ENCODE measurements around the gene DNAJC22. TPM values are rescaled to one million over a fixed set of nuclear protein-coding genes. Genes with fewer than 3 reads are reported as not detected.

The DNAJC22 gene
- total RNA-seq, 2 experiments from 2014 or later = 0.16 to 0.76 TPM

- peak overlapping the region; percentile 62; the same call in 1 of the 2 replicates for H2AFZ ChIP-seq (ENCODE audit: low read length)
- no peak for DNase-seq (ENCODE audit: low spot score)
- peak overlapping the region; percentile 91 for H3K4me3 ChIP-seq (ENCODE audit: low read depth, low read length, poor library complexity, severe bottlenecking)
- no peak for TF ChIP-seq EZH2phosphoT487 (IDR thresholded peaks at IDR 0.05; ENCODE audit: borderline replicate concordance, low read depth, low read length)
- peaks cover 16% of the 10 kb centered on the region; the same call in 1 of the 2 replicates for H3K79me2 ChIP-seq (ENCODE audit: insufficient read depth, low read depth, low read length)
- TSS peak; percentile 83 for BruUV-seq (replicated peaks)
- no peaks in the 10 kb centered on the region for H4K20me1 ChIP-seq (ENCODE audit: insufficient read depth, low read length)
- H3K4me2 ChIP-seq (ENCODE audit: low read length) = peak overlapping the region; percentile 88
- CTCF ChIA-PET (ENCODE audit: unreplicated experiment) = interaction anchor here (0.6 kb wide), 2 partner anchors 8 to 466 kb away, joined by 3 to 6 read pairs; no protein-coding TSS in a partner anchor
- no peaks in the 10 kb centered on the region for H3K9me2 ChIP-seq (ENCODE audit: insufficient read depth, low read length)
- peaks cover 24% of the 10 kb centered on the region for H3K4me1 ChIP-seq (ENCODE audit: insufficient read depth, low read length, poor library complexity, severe bottlenecking)
- POLR2A ChIA-PET = interaction anchor here (0.7 to 2.0 kb wide), 12 partner anchors 8 to 418 kb away, joined by 3 to 13 read pairs (median 3); partner anchors contain the start of genes SPATS2, TMBIM6 and TUBA1B
- H3K27ac ChIP-seq (ENCODE audit: low read depth, low read length, poor library complexity, severe bottlenecking) = peak overlapping the region; percentile 61
- peaks cover 43% of the 10 kb centered on the region for H3K36me3 ChIP-seq (ENCODE audit: insufficient read depth, low read length)
- H3K9me3 ChIP-seq (ENCODE audit: low read length) = no peaks in the 10 kb centered on the region
- intact Hi-C loops (cut with micrococcal nuclease; ENCODE audit: unreplicated experiment) = loop anchor here (2.0 kb wide), 1 partner anchor 59 kb away; the partner anchor contains the start of gene TUBA1C
Measured at GRCh38 chr12:49323524-49324097, 23.1 kb upstream of the DNAJC22 start.

GRCh38 chr12:49325606-49326005 lies 21.1 kb upstream of the DNAJC22 start:
- no peak for DNase-seq (ENCODE audit: low spot score)
- no peak overlapping the region for H2AFZ ChIP-seq (ENCODE audit: low read length)
- H3K36me3 ChIP-seq (ENCODE audit: insufficient read depth, low read length) = peaks cover 63% of the 10 kb centered on the region
- peaks cover 16% of the 10 kb centered on the region; the same call in 1 of the 2 replicates for H3K79me2 ChIP-seq (ENCODE audit: insufficient read depth, low read depth, low read length)
- H3K4me1 ChIP-seq (ENCODE audit: insufficient read depth, low read length, poor library complexity, severe bottlenecking) = peaks cover 24% of the 10 kb centered on the region
- intact Hi-C loops (cut with micrococcal nuclease; ENCODE audit: unreplicated experiment) = no loop called here
- no TSS peak for BruUV-seq (replicated peaks)
- H3K9me3 ChIP-seq (ENCODE audit: low read length) = no peaks in the 10 kb centered on the region
- TF ChIP-seq EZH2phosphoT487 (IDR thresholded peaks at IDR 0.05; ENCODE audit: borderline replicate concordance, low read depth, low read length) = no peak
- TF ChIP-seq CTCF (conservative IDR thresholded peaks at IDR 0.05; ENCODE audit: low read length) = no peak
- H3K9me2 ChIP-seq (ENCODE audit: insufficient read depth, low read length) = no peaks in the 10 kb centered on the region
- POLR2A ChIA-PET = no interaction called here
- H4K20me1 ChIP-seq (ENCODE audit: insufficient read depth, low read length) = no peaks in the 10 kb centered on the region
- no peak overlapping the region for H3K4me2 ChIP-seq (ENCODE audit: low read length)
- CTCF ChIA-PET (ENCODE audit: unreplicated experiment) = no interaction called here
- H3K27ac ChIP-seq (ENCODE audit: low read depth, low read length, poor library complexity, severe bottlenecking) = no peak overlapping the region
- H3K4me3 ChIP-seq (ENCODE audit: low read depth, low read length, poor library complexity, severe bottlenecking) = no peak overlapping the region

GRCh38 chr12:49327368-49327767 lies 19.3 kb upstream of the DNAJC22 start:
- CTCF ChIA-PET (ENCODE audit: unreplicated experiment) = no interaction called here

More at GRCh38 chr12:49327368-49327767, 19.3 kb upstream of the DNAJC22 start:
- Histone ChIP-seq H3K27ac (ENCODE audit: low read depth, low read length, poor library complexity, severe bottlenecking) (no peak overlapping the region), H3K4me2 (ENCODE audit: low read length) (no peak overlapping the region), H3K9me3 (ENCODE audit: low read length) (no peaks in the 10 kb centered on the region), H4K20me1 (ENCODE audit: insufficient read depth, low read length) (no peaks in the 10 kb centered on the region), H2AFZ (ENCODE audit: low read length) (no peak overlapping the region), H3K4me3 (ENCODE audit: low read depth, low read length, poor library complexity, severe bottlenecking) (no peak overlapping the region), H3K9me2 (ENCODE audit: insufficient read depth, low read length) (no peaks in the 10 kb centered on the region), H3K79me2 (ENCODE audit: insufficient read depth, low read depth, low read length) (peaks cover 16% of the 10 kb centered on the region; the same call in 1 of the 2 replicates), H3K4me1 (ENCODE audit: insufficient read depth, low read length, poor library complexity, severe bottlenecking) (peaks cover 16% of the 10 kb centered on the region), H3K36me3 (ENCODE audit: insufficient read depth, low read length) (peaks cover 75% of the 10 kb centered on the region)
- intact Hi-C loops (cut with micrococcal nuclease; ENCODE audit: unreplicated experiment) = no loop called here
- TF ChIP-seq EZH2phosphoT487 (IDR thresholded peaks at IDR 0.05; ENCODE audit: borderline replicate concordance, low read depth, low read length) (no peak), CTCF (conservative IDR thresholded peaks at IDR 0.05; ENCODE audit: low read length) (no peak)
- no TSS peak for BruUV-seq (replicated peaks)
- POLR2A ChIA-PET = no interaction called here
- no peak for DNase-seq (ENCODE audit: low spot score)
